ENCODE measurements around the gene SMOC1. TPM values are rescaled to one million over a fixed set of nuclear protein-coding genes. Genes with fewer than 3 reads are reported as not detected.
"Not testable (repeated sequence)": the region's sequence is repeated elsewhere in the genome, so short reads cannot be mapped to it uniquely, and the experiment has no call there.

Gene SMOC1
- total RNA-seq, 1 donor from 2014 or later: 0.49 TPM

DNA sequence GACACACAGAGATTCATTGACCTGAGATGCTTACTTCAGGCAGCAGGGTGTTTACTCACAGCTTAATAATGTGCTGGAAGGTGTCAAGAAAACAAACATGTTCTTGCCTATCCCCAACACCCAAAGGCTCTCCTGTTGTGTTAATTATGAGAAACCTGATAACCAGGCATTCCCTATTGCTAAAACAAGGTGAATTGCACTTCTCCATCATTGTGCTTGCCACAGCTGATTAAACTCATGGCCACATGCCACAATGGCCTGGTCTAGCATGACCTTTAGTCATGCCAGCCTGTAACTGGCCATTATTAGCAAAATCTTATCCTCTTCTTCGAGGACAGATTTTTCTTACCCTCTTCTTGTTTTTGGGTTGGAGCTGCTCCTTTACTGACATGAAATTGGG, 21.4 kb downstream of the SMOC1 start:
- Mint-ChIP-seq H3K4me3 (ENCODE audit: unreplicated experiment) (no peak overlapping the region), H3K4me1 (ENCODE audit: low read depth, unreplicated experiment) (no peaks in the 10 kb centered on the region), H3K36me3 (ENCODE audit: unreplicated experiment) (no peaks in the 10 kb centered on the region), H3K27ac (ENCODE audit: unreplicated experiment) (no peak overlapping the region), H3K27me3 (ENCODE audit: unreplicated experiment) (no peaks in the 10 kb centered on the region), H3K9me3 (ENCODE audit: unreplicated experiment) (peaks cover 9% of the 10 kb centered on the region)
- TF ChIP-seq, protein P1, sequence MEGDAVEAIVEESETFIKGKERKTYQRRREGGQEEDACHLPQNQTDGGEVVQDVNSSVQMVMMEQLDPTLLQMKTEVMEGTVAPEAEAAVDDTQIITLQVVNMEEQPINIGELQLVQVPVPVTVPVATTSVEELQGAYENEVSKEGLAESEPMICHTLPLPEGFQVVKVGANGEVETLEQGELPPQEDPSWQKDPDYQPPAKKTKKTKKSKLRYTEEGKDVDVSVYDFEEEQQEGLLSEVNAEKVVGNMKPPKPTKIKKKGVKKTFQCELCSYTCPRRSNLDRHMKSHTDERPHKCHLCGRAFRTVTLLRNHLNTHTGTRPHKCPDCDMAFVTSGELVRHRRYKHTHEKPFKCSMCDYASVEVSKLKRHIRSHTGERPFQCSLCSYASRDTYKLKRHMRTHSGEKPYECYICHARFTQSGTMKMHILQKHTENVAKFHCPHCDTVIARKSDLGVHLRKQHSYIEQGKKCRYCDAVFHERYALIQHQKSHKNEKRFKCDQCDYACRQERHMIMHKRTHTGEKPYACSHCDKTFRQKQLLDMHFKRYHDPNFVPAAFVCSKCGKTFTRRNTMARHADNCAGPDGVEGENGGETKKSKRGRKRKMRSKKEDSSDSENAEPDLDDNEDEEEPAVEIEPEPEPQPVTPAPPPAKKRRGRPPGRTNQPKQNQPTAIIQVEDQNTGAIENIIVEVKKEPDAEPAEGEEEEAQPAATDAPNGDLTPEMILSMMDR (IDR thresholded peaks at IDR 0.05; ENCODE audit: partially characterized antibody, unreplicated experiment): no peak
- no peak for DNase-seq

DNA sequence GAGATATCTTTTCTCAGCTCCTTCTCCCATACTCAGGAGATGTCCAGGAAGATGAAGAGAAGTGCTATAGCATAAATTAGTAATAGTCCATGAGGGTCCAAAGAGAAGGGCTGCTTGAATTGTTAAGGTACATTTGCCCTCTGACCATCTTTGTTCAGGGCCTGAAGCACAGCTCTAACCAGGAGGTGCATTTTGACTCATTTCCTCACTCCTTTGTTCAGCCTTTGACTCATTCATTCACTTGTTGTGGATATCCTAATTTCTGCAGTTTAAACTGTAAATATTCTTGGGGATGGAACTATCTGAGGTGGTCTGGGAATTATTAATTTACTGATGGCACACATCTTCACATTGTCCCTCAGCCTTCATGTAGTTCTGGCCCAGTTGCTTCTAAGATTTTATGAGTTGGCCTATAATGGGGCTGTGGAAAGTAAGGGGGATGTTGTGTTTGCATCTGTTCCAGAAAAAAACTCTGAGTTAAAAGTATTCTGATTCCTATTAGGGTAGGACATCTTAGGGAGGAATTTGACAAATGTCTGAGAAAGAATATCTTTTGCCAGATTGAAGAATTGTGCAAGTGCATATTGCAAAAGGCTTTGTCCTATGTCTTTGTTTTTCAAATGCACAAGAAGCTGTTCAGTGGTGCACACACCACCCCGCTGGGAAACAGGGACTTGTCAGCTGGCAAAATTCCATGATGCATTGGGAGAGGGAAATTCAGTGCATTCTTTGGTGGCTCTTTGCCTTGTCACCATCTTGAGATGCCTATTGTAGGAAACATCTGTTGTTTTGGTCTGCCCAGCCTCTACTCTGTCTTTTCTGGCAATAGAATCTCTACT, 22.1 kb downstream of the SMOC1 start:
- Mint-ChIP-seq H3K36me3 (ENCODE audit: unreplicated experiment) (no peaks in the 10 kb centered on the region), H3K4me1 (ENCODE audit: low read depth, unreplicated experiment) (no peaks in the 10 kb centered on the region), H3K27me3 (ENCODE audit: unreplicated experiment) (no peaks in the 10 kb centered on the region), H3K9me3 (ENCODE audit: unreplicated experiment) (peaks cover 6% of the 10 kb centered on the region), H3K4me3 (ENCODE audit: unreplicated experiment) (no peak overlapping the region), H3K27ac (ENCODE audit: unreplicated experiment) (no peak overlapping the region)
- DNase-seq: no peak
- TF ChIP-seq, protein P1 (IDR thresholded peaks at IDR 0.05; ENCODE audit: partially characterized antibody, unreplicated experiment): no peak

- not testable (repeated sequence) for H3K4me3 Mint-ChIP-seq (ENCODE audit: unreplicated experiment); H3K36me3 Mint-ChIP-seq (ENCODE audit: unreplicated experiment); H3K27me3 Mint-ChIP-seq (ENCODE audit: unreplicated experiment); DNase-seq; H3K27ac Mint-ChIP-seq (ENCODE audit: unreplicated experiment); H3K4me1 Mint-ChIP-seq (ENCODE audit: low read depth, unreplicated experiment); H3K9me3 Mint-ChIP-seq (ENCODE audit: unreplicated experiment)
Measured at GRCh38 chr14:69903046-69903445, 23.8 kb downstream of the SMOC1 start.

GRCh38 chr14:69904246-69904645, 25.0 kb downstream of the SMOC1 start:
- Mint-ChIP-seq H3K27ac (ENCODE audit: unreplicated experiment) (no peak overlapping the region), H3K4me1 (ENCODE audit: low read depth, unreplicated experiment) (no peaks in the 10 kb centered on the region), H3K4me3 (ENCODE audit: unreplicated experiment) (no peak overlapping the region), H3K27me3 (ENCODE audit: unreplicated experiment) (no peaks in the 10 kb centered on the region), H3K9me3 (ENCODE audit: unreplicated experiment) (peaks cover 6% of the 10 kb centered on the region), H3K36me3 (ENCODE audit: unreplicated experiment) (no peaks in the 10 kb centered on the region)
- TF ChIP-seq, protein P1 (IDR thresholded peaks at IDR 0.05; ENCODE audit: partially characterized antibody, unreplicated experiment): no peak
- DNase-seq: no peak

GRCh38 chr14:69906201-69906600, 27.0 kb downstream of the SMOC1 start:
- Mint-ChIP-seq H3K4me1 (ENCODE audit: low read depth, unreplicated experiment) (peaks cover 3% of the 10 kb centered on the region), H3K4me3 (ENCODE audit: unreplicated experiment) (no peak overlapping the region), H3K27ac (ENCODE audit: unreplicated experiment) (no peak overlapping the region), H3K27me3 (ENCODE audit: unreplicated experiment) (no peaks in the 10 kb centered on the region), H3K9me3 (ENCODE audit: unreplicated experiment) (peaks cover 6% of the 10 kb centered on the region), H3K36me3 (ENCODE audit: unreplicated experiment) (no peaks in the 10 kb centered on the region)
- DNase-seq: no peak
- TF ChIP-seq, protein P1 (IDR thresholded peaks at IDR 0.05; ENCODE audit: partially characterized antibody, unreplicated experiment): no peak
